GM12892 (cell line): Measurements from ENCODE around the gene PLA2G4D.

Source experiments
- POLR2A ChIP-seq: IDR thresholded peaks from 2 replicates; pipeline ENCODE4 v1.6.1; 2011; ENCODE audit warnings: low read depth, low read length, control low read depth
- POLR2AphosphoS5 ChIP-seq: IDR thresholded peaks from 2 replicates; pipeline ENCODE4 v1.6.1; 2011; ENCODE audit warnings: low read depth, low read length, control low read depth
- TAF1 ChIP-seq: IDR thresholded peaks from 2 replicates; pipeline ENCODE4 v1.6.1; 2011; ENCODE audit warnings: low read depth, mild to moderate bottlenecking, control low read depth, low read length, borderline replicate concordance

DNA sequence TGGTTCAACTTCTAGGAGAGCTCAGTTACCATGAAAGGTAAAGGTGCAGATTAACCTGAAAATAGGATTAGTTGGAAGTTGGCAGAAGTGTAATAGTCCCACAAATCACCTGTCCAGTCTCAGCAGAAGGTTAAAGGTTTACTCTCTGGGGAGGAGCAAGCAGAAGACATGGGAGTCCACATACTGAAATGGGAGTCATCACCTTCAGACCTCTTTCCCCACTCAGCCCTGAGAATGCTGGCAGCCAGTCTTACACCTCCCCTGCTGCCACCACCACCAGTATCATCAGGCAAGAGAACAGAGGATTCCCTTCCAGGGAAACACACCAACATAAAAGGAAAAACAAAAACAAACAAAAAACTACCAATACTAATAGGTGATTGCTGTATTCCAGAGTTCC is 13.8 kb upstream of the PLA2G4D start:
- TF ChIP-seq POLR2AphosphoS5 (no peak), POLR2A (no peak), TAF1 (no peak)
